OCI-LY3 (cell line): ENCODE data around the gene RGL3.

Experiments
- H2AFZ ChIP-seq: fragments of 200-600, 300-600 bp; shearing (Covaris generic); 2 replicates; pipeline ENCODE4 v1.6.0; 2014; ENCODE audit warnings: antibody characterized with exemption, low read depth, low read length
- H3K27ac ChIP-seq: fragments of 200-600, 300-600 bp; sonication (generic); 2 replicates; pipeline ENCODE4 v1.5.1; 2014; ENCODE audit warnings: mild to moderate bottlenecking, low read length, moderate library complexity, mixed read lengths
- H3K27me3 ChIP-seq: fragments of 200-600, 300-600 bp; sonication (generic); 2 replicates; pipeline ENCODE4 v1.6.1; 2014; ENCODE audit warnings: low read depth, low read length, mixed read lengths
- H3K36me3 ChIP-seq: fragments of 200-600, 300-600 bp; sonication (generic); replicated peaks from 2 replicates; pipeline ENCODE3; 2014; ENCODE audit warnings: low read depth, low read length, mixed read lengths
- H3K4me1 ChIP-seq: fragments of 300-600, 200-600 bp; sonication (generic); 2 replicates; pipeline ENCODE4 v1.6.1; 2014; ENCODE audit warnings: low read length, mixed read lengths
- H3K4me2 ChIP-seq: fragments of 200-600, 300-600 bp; sonication (generic); 2 replicates; pipeline ENCODE4 v1.6.1; 2014; ENCODE audit warnings: low read length, mixed read lengths
- H3K4me3 ChIP-seq: fragments of 300-600, 200-600 bp; sonication (generic); 2 replicates; pipeline ENCODE4 v1.5.1; 2014; ENCODE audit warnings: antibody characterized with exemption, mild to moderate bottlenecking, low read length, moderate library complexity
- H3K79me2 ChIP-seq: fragments of 300-600, 200-600 bp; shearing (Covaris generic); 2 replicates; pipeline ENCODE4 v1.6.1; 2014; ENCODE audit warnings: mild to moderate bottlenecking, low read length, mixed read lengths
- H3K9ac ChIP-seq: fragments of 300-600, 200-600 bp; shearing (Covaris generic); 2 replicates; pipeline ENCODE4 v1.6.0; 2014; ENCODE audit warnings: mild to moderate bottlenecking, low read length, moderate library complexity
- H3K9me3 ChIP-seq: fragments of 200-600, 300-600 bp; shearing (Covaris generic); 2 replicates; pipeline ENCODE4 v1.6.1; 2014; ENCODE audit warnings: low read length, mixed read lengths; ENCODE audit not compliant: insufficient read depth
- H4K20me1 ChIP-seq: fragments of 200-600, 300-600 bp; sonication (generic); 2 replicates; pipeline ENCODE4 v1.6.1; 2016; ENCODE audit warnings: low read length, mixed read lengths; ENCODE audit not compliant: insufficient read depth
- CTCF ChIP-seq: fragments of 200-600, 300-600 bp; sonication (generic); IDR thresholded peaks from 2 replicates; pipeline ENCODE4 v1.5.1; 2014; ENCODE audit warnings: antibody characterized with exemption, low read length, low read depth
- EZH2phosphoT487 ChIP-seq: fragments of 200-600 bp; shearing (Covaris generic); IDR thresholded peaks from 2 replicates; pipeline ENCODE4 v1.6.1; 2018; ENCODE audit warnings: antibody characterized with exemption, mixed run types, low read depth

RGL3 gene

DNA sequence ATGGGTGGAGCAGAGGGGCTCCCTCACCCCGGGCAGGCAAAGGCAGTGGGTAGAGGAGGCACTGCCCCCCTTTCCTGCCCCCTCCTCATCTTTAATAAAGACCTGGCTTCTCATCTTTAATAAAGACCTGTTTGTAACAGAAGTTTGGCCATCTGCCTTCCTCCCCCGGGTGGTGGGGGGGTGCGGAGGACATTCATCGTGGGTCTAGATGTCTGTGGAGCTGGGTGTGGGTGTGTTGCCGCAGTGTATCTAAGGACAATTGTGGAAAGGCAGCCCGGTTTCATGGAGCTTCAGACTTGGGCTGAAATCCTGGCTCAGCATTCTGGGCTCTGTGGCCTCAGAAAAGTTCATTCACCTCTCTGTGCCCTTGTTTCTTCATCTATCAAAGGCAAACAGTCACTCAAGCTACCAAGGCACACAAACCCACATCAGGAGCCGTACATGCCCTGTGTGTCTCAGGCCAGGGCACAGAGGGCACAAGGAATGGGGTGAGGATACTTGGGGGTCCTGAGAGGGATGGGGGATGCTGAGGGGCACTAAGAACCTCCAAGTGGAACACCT, 53.5 kb downstream of the RGL3 start:
- Histone ChIP-seq H3K27me3 (no peaks in the 10 kb centered on the region), H3K36me3 (no peaks in the 10 kb centered on the region), H3K79me2 (no peaks in the 10 kb centered on the region), H4K20me1 (0 out of 2 replicates have a peak, but pooled peaks cover 4% of the 10 kb centered on the region), H3K4me2 (no peak overlapping the region), H2AFZ (no peak overlapping the region), H3K9ac (no peak overlapping the region), H3K9me3 (no peaks in the 10 kb centered on the region), H3K4me3 (no peak overlapping the region), H3K4me1 (no peaks in the 10 kb centered on the region), H3K27ac (no peak overlapping the region)
- TF ChIP-seq EZH2phosphoT487 (no peak), CTCF (no peak)

DNA sequence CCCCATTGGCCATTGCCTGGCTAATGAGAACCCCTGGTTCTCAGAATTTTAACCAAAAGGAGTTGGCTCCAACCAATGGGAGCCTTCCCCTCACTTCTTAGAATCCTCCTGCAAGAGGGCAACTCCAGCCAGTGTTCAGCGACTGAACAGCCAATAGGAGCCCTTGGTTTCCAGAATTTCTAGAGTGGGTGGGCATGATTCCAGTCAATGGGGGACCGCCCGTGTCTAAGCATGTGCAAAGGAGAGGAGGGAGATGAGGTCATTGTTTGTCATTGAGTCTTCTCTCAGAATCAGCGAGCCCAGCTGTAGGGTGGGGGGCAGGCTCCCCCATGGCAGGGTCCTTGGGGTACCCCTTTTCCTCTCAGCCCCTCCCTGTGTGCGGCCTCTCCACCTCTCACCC, 54.2 kb downstream of the RGL3 start:
- Histone ChIP-seq H3K27ac (no peak overlapping the region), H3K4me2 (no peak overlapping the region), H3K4me3 (no peak overlapping the region), H3K27me3 (no peaks in the 10 kb centered on the region), H3K4me1 (no peaks in the 10 kb centered on the region), H2AFZ (no peak overlapping the region), H3K9ac (no peak overlapping the region), H3K79me2 (no peaks in the 10 kb centered on the region), H4K20me1 (0 out of 2 replicates have a peak, but pooled peaks cover 4% of the 10 kb centered on the region), H3K36me3 (no peaks in the 10 kb centered on the region), H3K9me3 (no peaks in the 10 kb centered on the region)
- no peak for TF ChIP-seq CTCF
- no peak for TF ChIP-seq EZH2phosphoT487

- Histone ChIP-seq H3K9me3 (no peaks in the 10 kb centered on the region), H3K4me2 (no peak overlapping the region), H3K9ac (no peak overlapping the region), H3K36me3 (no peaks in the 10 kb centered on the region), H3K4me1 (no peaks in the 10 kb centered on the region), H2AFZ (no peak overlapping the region), H3K27ac (no peak overlapping the region), H3K79me2 (no peaks in the 10 kb centered on the region), H3K4me3 (no peak overlapping the region), H3K27me3 (no peaks in the 10 kb centered on the region), H4K20me1 (0 out of 2 replicates have a peak, but pooled peaks cover under 1% of the 10 kb centered on the region)
- TF ChIP-seq CTCF (no peak), EZH2phosphoT487 (no peak)
Measured at GRCh38 chr19:11364296-11364904, 54.7 kb downstream of the RGL3 start.

DNA sequence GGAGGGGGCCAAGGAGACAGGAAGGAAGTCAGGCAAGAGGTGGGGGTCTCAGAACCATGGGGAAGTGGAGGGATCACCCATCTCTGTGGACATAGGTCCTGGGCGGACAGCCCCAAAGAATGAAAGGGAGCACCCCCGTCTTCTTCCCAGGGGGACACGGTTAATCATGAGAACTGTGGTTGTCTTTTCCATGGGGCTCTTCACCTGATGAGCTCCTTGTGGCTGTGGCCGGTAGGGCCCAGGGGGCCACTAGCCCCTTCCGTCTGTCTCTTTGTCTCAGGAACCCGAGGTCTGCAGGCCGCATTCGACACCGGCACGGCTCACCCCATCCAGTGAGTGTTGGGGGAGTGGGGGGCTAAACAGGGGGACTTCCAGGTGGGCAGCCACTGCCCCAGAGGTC, 55.2 kb downstream of the RGL3 start:
- H4K20me1 ChIP-seq = no peaks in the 10 kb centered on the region
- no peaks in the 10 kb centered on the region for H3K36me3 ChIP-seq
- no peaks in the 10 kb centered on the region for H3K27me3 ChIP-seq
- no peak for TF ChIP-seq EZH2phosphoT487
- no peak for TF ChIP-seq CTCF
- no peaks in the 10 kb centered on the region for H3K9me3 ChIP-seq
- H3K79me2 ChIP-seq = no peaks in the 10 kb centered on the region
- H3K27ac ChIP-seq = no peak overlapping the region
- H2AFZ ChIP-seq = no peak overlapping the region
- no peak overlapping the region for H3K4me3 ChIP-seq
- H3K4me2 ChIP-seq = no peak overlapping the region
- no peaks in the 10 kb centered on the region for H3K4me1 ChIP-seq
- H3K9ac ChIP-seq = no peak overlapping the region
